IMR-90 (cell line): Measurements from ENCODE around the gene ADGRG4. TPM values are rescaled to one million over a fixed set of nuclear protein-coding genes. Genes with fewer than 3 reads are reported as not detected.

Source experiments
- ATAC-seq: fragments of 200-7000 bp; cut with Tn5 transposase; 2 replicates; pipeline ENCODE4 v1.9.1; 2020; ENCODE audit warnings: low read depth, mild to moderate bottlenecking, moderate library complexity
- BruUV-seq: library from RNA; stranded (reverse); fragments of 400-500 nt; replicated peaks from 2 replicates; lab custom pipeline; 2021; lab: Mats Ljungman, UMichigan
- CTCF ChIA-PET: fragments of 300-600 bp; formaldehyde crosslinking; extraction: SDS; loops from one replicate; lab custom pipeline; 2021; ENCODE audit warnings: antibody characterized with exemption; lab: Yijun Ruan, JAX
- POLR2A ChIA-PET: fragments of 300-600 bp; sonication (Branson Sonifier 250); formaldehyde crosslinking; loops from one replicate; lab custom pipeline; 2022; ENCODE audit warnings: antibody characterized with exemption; ENCODE audit not compliant: unreplicated experiment; lab: Charles Lee
- DNase-seq: peaks from one replicate; pipeline ENCODE4 v3.0.0; 2013
- H2AFZ ChIP-seq: replicated peaks from 2 replicates; pipeline ENCODE3; 2013; ENCODE audit warnings: low read length, mild to moderate bottlenecking; ENCODE audit not compliant: poor library complexity
- H2AK5ac ChIP-seq: 2 replicates; pipeline ENCODE4 v1.6.1; 2013; ENCODE audit warnings: low read depth, low read length, inconsistent platforms
- H2AK9ac ChIP-seq: replicated peaks from 2 replicates; pipeline ENCODE3; 2013; ENCODE audit warnings: mild to moderate bottlenecking, low read depth, low read length, moderate library complexity; ENCODE audit not compliant: poor library complexity
- H2BK120ac ChIP-seq: 2 replicates; pipeline ENCODE4 v1.6.1; 2013; ENCODE audit warnings: low read depth, low read length, inconsistent platforms
- H2BK15ac ChIP-seq: 3 replicates; pipeline ENCODE4 v1.6.1; 2013; ENCODE audit warnings: low read depth, low read length, inconsistent platforms
- H2BK20ac ChIP-seq: 2 replicates; pipeline ENCODE4 v1.6.1; 2013; ENCODE audit warnings: low read depth, mild to moderate bottlenecking, inconsistent platforms, low read length, moderate library complexity
- H2BK5ac ChIP-seq: 2 replicates; pipeline ENCODE4 v1.6.1; 2013; ENCODE audit warnings: mild to moderate bottlenecking, low read depth, low read length, inconsistent platforms; ENCODE audit not compliant: poor library complexity, severe bottlenecking
- H3K14ac ChIP-seq: replicated peaks from 2 replicates; pipeline ENCODE4 v1.6.1; 2013; ENCODE audit warnings: low read depth, low read length, inconsistent platforms
- H3K18ac ChIP-seq: 2 replicates; pipeline ENCODE4 v1.6.1; 2013; ENCODE audit warnings: low read depth, low read length, control low read depth
- H3K23ac ChIP-seq: 2 replicates; pipeline ENCODE4 v1.6.1; 2013; ENCODE audit warnings: low read depth, low read length, inconsistent platforms
- H3K27ac ChIP-seq: 2 replicates; pipeline ENCODE4 v1.5.1; 2013; ENCODE audit warnings: mild to moderate bottlenecking, control low read depth, low read length; ENCODE audit not compliant: insufficient read depth
- H3K27me3 ChIP-seq: 2 replicates; pipeline ENCODE4 v1.6.1; 2013; ENCODE audit warnings: low read length; ENCODE audit not compliant: control insufficient read depth, insufficient read depth
- H3K36me3 ChIP-seq: 2 replicates; pipeline ENCODE4 v1.6.1; 2013; ENCODE audit warnings: low read length, mixed read lengths; ENCODE audit not compliant: control insufficient read depth, insufficient read depth
- H3K4ac ChIP-seq: 2 replicates; pipeline ENCODE4 v1.6.1; 2013; ENCODE audit warnings: low read depth, low read length, inconsistent platforms
- H3K4me1 ChIP-seq: 2 replicates; pipeline ENCODE4 v1.6.1; 2013; ENCODE audit warnings: low read length, mixed read lengths; ENCODE audit not compliant: control insufficient read depth, insufficient read depth
- H3K4me2 ChIP-seq: 2 replicates; pipeline ENCODE4 v1.6.1; 2013; ENCODE audit warnings: low read depth, mild to moderate bottlenecking, control low read depth, low read length, moderate library complexity
- H3K4me3 ChIP-seq: 2 replicates; pipeline ENCODE4 v1.5.1; 2013; ENCODE audit warnings: low read depth, mild to moderate bottlenecking, control low read depth, low read length, moderate library complexity; ENCODE audit not compliant: insufficient read depth
- H3K56ac ChIP-seq: 2 replicates; pipeline ENCODE4 v1.6.1; 2013; ENCODE audit warnings: low read length, inconsistent platforms; ENCODE audit not compliant: insufficient read depth; ENCODE audit errors: extremely low read depth
- H3K79me1 ChIP-seq, 2 experiments: 2 replicates each; pipeline ENCODE4 v1.6.1; 2013; ENCODE audit warnings: low read length in 2 of 2, inconsistent platforms in 1 of 2, low read depth in 1 of 2
- H3K9ac ChIP-seq: 2 replicates; pipeline ENCODE4 v1.6.1; 2013; ENCODE audit warnings: low read depth, low read length, control low read depth
- H3K9me1 ChIP-seq: 2 replicates; pipeline ENCODE4 v1.6.1; 2013; ENCODE audit warnings: low read length, inconsistent platforms; ENCODE audit not compliant: insufficient read depth
- H3K9me3 ChIP-seq: 2 replicates; pipeline ENCODE4 v1.6.1; 2013; ENCODE audit warnings: low read length; ENCODE audit not compliant: control insufficient read depth, insufficient read depth
- H4K20me1 ChIP-seq: 2 replicates; pipeline ENCODE4 v1.6.1; 2013; ENCODE audit warnings: low read length, inconsistent platforms; ENCODE audit not compliant: insufficient read depth
- H4K5ac ChIP-seq: 2 replicates; pipeline ENCODE4 v1.6.1; 2013; ENCODE audit warnings: mild to moderate bottlenecking, low read depth, low read length, control low read depth
- H4K8ac ChIP-seq, 2 experiments: 2 replicates each; pipeline ENCODE4 v1.6.1; 2013; ENCODE audit warnings: low read depth in 2 of 2, low read length in 2 of 2, control low read depth in 1 of 2, inconsistent platforms in 1 of 2
- H4K91ac ChIP-seq: 2 replicates; pipeline ENCODE4 v1.6.1; 2013; ENCODE audit warnings: low read depth, low read length, inconsistent platforms; ENCODE audit not compliant: insufficient read depth
- BHLHE40 ChIP-seq: fragments of 150-350 bp; IDR thresholded peaks from 2 replicates; pipeline ENCODE4 v1.6.1; 2016; ENCODE audit warnings: mild to moderate bottlenecking, low read depth, low read length
- CEBPB ChIP-seq: IDR thresholded peaks from 2 replicates; pipeline ENCODE4 v1.6.1; 2012; ENCODE audit warnings: low read depth, low read length, improper control_type of control experiment
- CHD1 ChIP-seq: IDR thresholded peaks from 2 replicates; pipeline ENCODE4 v1.6.1; 2012; ENCODE audit warnings: low read depth, low read length, improper control_type of control experiment
- FOS ChIP-seq: fragments of 150-350 bp; IDR thresholded peaks from 2 replicates; pipeline ENCODE4 v1.6.1; 2016; ENCODE audit warnings: low read depth, low read length
- MAFK ChIP-seq: IDR thresholded peaks from 2 replicates; pipeline ENCODE4 v1.6.1; 2012; ENCODE audit warnings: low read depth, low read length, improper control_type of control experiment
- MAZ ChIP-seq: IDR thresholded peaks from 2 replicates; pipeline ENCODE4 v1.6.1; 2012; ENCODE audit warnings: low read depth, mild to moderate bottlenecking, low read length, improper control_type of control experiment, moderate library complexity, borderline replicate concordance
- MXI1 ChIP-seq: IDR thresholded peaks from 2 replicates; pipeline ENCODE4 v1.6.1; 2012; ENCODE audit warnings: low read depth, mild to moderate bottlenecking, low read length, moderate library complexity, borderline replicate concordance
- NFE2L2 ChIP-seq: fragments of 150-350 bp; IDR thresholded peaks from 2 replicates; pipeline ENCODE4 v1.6.1; 2016; ENCODE audit warnings: low read depth, mild to moderate bottlenecking, low read length
- POLR2A ChIP-seq: IDR thresholded peaks from 2 replicates; pipeline ENCODE4 v1.6.1; 2012; ENCODE audit warnings: mild to moderate bottlenecking, low read depth, low read length
- RAD21 ChIP-seq: IDR thresholded peaks from 2 replicates; pipeline ENCODE4 v1.6.1; 2012; ENCODE audit warnings: low read length, improper control_type of control experiment
- RCOR1 ChIP-seq: IDR thresholded peaks from 2 replicates; pipeline ENCODE4 v1.6.1; 2012; ENCODE audit warnings: mild to moderate bottlenecking, low read length, improper control_type of control experiment; ENCODE audit not compliant: insufficient replicate concordance
- RFX5 ChIP-seq: IDR thresholded peaks from 2 replicates; pipeline ENCODE4 v1.8.0; 2012; ENCODE audit warnings: low read depth, mild to moderate bottlenecking, low read length, moderate library complexity
- SMC3 ChIP-seq: fragments of 150-350 bp; IDR thresholded peaks from 2 replicates; pipeline ENCODE4 v1.6.1; 2016; ENCODE audit warnings: low read depth, mild to moderate bottlenecking, antibody characterized with exemption, low read length, moderate library complexity
- WGBS, 2 experiments: methylation state at CpG; one replicate each; pipeline versions ENCODE4 v1.1.5 to v1.1.7; 2013; ENCODE audit warnings: missing lambda C conversion rate in 2 of 2; ENCODE audit not compliant: insufficient read length in 1 of 2; ENCODE audit errors: extremely low coverage in 2 of 2; 5-methylcytosine and 5-hydroxymethylcytosine counted together
- dilution Hi-C: fragments of 300-500 bp; cut with HindIII; formaldehyde crosslinking; loops from one replicate; pipeline ENCODE4 v1.14.3; 2018; ENCODE audit warnings: low sequenced_read_pairs; ENCODE audit not compliant: unreplicated experiment
- in situ Hi-C: fragments of 300-500 bp; cut with MboI; formaldehyde crosslinking; loops from 3 replicates; pipeline ENCODE4 v1.14.3; 2019; ENCODE audit warnings: low sequenced_read_pairs, inconsistent platforms, mixed read lengths
- intact Hi-C: fragments of 100-400 bp; cut with micrococcal nuclease; formaldehyde crosslinking; loops from 2 replicates; pipeline ENCODE4 v1.10.0; 2022
- polyA plus RNA-seq, 3 experiments: library from polyadenylated mRNA; depleted of rRNA; stranded (reverse); fragments of >200 nt; gene quantifications; 2 replicates each; pipeline ENCODE4 v1.2.3, GENCODE V29; 2012; ENCODE audit warnings: low replicate concordance in 1 of 3
- total RNA-seq: library from RNA; depleted of rRNA; stranded (reverse); fragments of >200 nt; gene quantifications from 2 replicates; pipeline ENCODE4 v1.2.3, GENCODE V29; 2012
- TF ChIP-seq, protein P1 (sequence below): fragments of 150-350 bp; IDR thresholded peaks from 2 replicates; pipeline ENCODE4 v1.6.1; 2017; ENCODE audit warnings: mild to moderate bottlenecking, antibody characterized with exemption, low read length, low read depth
- TF ChIP-seq, protein P2 (sequence below): conservative IDR thresholded peaks from 2 replicates; pipeline ENCODE4 v1.5.1; 2012; ENCODE audit warnings: mild to moderate bottlenecking, low read depth, low read length, improper control_type of control experiment
- TF ChIP-seq, protein P3 (sequence below): fragments of 150-350 bp; IDR thresholded peaks from 2 replicates; pipeline ENCODE4 v1.6.1; 2016; ENCODE audit warnings: low read depth, mild to moderate bottlenecking, low read length, moderate library complexity, borderline replicate concordance

The ADGRG4 gene
- total and polyA plus RNA-seq, 2 of the 4 experiments (the other 2 are of a cell fraction): under 0.01 TPM; not detected in 1

DNA sequence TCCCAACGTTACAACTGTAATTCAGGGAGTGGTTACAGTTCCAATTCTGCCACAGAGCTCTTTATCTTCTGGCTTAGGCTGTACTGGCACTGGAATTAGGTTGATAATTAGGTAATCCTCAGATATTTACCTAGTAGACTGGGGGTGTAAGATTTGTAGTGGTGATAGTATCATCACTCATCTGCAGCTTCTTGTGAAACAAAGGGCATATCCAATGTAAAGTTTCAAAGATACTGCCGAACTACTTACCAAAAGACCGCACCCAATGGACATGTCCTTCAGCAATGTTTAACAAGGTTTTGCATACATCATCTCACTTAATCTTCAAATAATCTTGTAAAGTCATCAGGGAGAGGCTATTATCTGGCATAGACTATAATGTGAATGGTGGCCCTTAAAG is 20.8 kb downstream of the ADGRG4 start:
- H3K4ac ChIP-seq: no peak overlapping the region
- H3K27ac ChIP-seq: no peak overlapping the region
- H3K56ac ChIP-seq: no peak overlapping the region
- H2AK9ac ChIP-seq: no peak overlapping the region
- H3K23ac ChIP-seq: no peak overlapping the region
- no peak for ATAC-seq
- no peak overlapping the region for H3K4me2 ChIP-seq
- H2BK15ac ChIP-seq: no peak overlapping the region
- H4K8ac ChIP-seq: no peak overlapping the region
- H2BK20ac ChIP-seq: no peak overlapping the region
- no peak overlapping the region for H2BK5ac ChIP-seq
- no peaks in the 10 kb centered on the region for H3K79me1 ChIP-seq
- no TSS peak for BruUV-seq
- H3K4me3 ChIP-seq: no peak overlapping the region
- no peak overlapping the region for H3K18ac ChIP-seq
- H3K9ac ChIP-seq: no peak overlapping the region
- no CpG with 5 or more reads among the region's 3 CpGs for WGBS, 2 experiments
- H4K5ac ChIP-seq: no peak overlapping the region
- H2BK120ac ChIP-seq: no peak overlapping the region
- no peak for DNase-seq
- no peak overlapping the region for H4K91ac ChIP-seq
- CTCF ChIA-PET: no interaction called here
- intact Hi-C loops: no loop called here
- dilution Hi-C loops: no loop called here
- no peaks in the 10 kb centered on the region; the same call in 1 of the 2 replicates for H3K27me3 ChIP-seq
- H2AFZ ChIP-seq: no peak overlapping the region
- TF ChIP-seq RCOR1 (no peak), MAFK (no peak), CHD1 (no peak), CEBPB (no peak), MXI1 (no peak), BHLHE40 (no peak), RAD21 (no peak), RFX5 (no peak), NFE2L2 (no peak), MAZ (no peak), POLR2A (no peak), FOS (no peak), SMC3 (no peak)
- TF ChIP-seq, protein P1, sequence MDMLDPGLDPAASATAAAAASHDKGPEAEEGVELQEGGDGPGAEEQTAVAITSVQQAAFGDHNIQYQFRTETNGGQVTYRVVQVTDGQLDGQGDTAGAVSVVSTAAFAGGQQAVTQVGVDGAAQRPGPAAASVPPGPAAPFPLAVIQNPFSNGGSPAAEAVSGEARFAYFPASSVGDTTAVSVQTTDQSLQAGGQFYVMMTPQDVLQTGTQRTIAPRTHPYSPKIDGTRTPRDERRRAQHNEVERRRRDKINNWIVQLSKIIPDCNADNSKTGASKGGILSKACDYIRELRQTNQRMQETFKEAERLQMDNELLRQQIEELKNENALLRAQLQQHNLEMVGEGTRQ: no peak
- TF ChIP-seq, protein P2, sequence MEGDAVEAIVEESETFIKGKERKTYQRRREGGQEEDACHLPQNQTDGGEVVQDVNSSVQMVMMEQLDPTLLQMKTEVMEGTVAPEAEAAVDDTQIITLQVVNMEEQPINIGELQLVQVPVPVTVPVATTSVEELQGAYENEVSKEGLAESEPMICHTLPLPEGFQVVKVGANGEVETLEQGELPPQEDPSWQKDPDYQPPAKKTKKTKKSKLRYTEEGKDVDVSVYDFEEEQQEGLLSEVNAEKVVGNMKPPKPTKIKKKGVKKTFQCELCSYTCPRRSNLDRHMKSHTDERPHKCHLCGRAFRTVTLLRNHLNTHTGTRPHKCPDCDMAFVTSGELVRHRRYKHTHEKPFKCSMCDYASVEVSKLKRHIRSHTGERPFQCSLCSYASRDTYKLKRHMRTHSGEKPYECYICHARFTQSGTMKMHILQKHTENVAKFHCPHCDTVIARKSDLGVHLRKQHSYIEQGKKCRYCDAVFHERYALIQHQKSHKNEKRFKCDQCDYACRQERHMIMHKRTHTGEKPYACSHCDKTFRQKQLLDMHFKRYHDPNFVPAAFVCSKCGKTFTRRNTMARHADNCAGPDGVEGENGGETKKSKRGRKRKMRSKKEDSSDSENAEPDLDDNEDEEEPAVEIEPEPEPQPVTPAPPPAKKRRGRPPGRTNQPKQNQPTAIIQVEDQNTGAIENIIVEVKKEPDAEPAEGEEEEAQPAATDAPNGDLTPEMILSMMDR: no peak
- TF ChIP-seq, protein P3, sequence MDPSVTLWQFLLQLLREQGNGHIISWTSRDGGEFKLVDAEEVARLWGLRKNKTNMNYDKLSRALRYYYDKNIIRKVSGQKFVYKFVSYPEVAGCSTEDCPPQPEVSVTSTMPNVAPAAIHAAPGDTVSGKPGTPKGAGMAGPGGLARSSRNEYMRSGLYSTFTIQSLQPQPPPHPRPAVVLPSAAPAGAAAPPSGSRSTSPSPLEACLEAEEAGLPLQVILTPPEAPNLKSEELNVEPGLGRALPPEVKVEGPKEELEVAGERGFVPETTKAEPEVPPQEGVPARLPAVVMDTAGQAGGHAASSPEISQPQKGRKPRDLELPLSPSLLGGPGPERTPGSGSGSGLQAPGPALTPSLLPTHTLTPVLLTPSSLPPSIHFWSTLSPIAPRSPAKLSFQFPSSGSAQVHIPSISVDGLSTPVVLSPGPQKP: no peak
- H3K36me3 ChIP-seq: no peaks in the 10 kb centered on the region
- no peaks in the 10 kb centered on the region for H3K9me3 ChIP-seq
- no peaks in the 10 kb centered on the region for H3K9me1 ChIP-seq
- in situ Hi-C loops: no loop called here
- H2AK5ac ChIP-seq: no peak overlapping the region
- no peak overlapping the region for H3K14ac ChIP-seq
- no peaks in the 10 kb centered on the region for H4K20me1 ChIP-seq
- H3K4me1 ChIP-seq: no peaks in the 10 kb centered on the region
- POLR2A ChIA-PET: no interaction called here
